HepG2 (cell line): Measurements from ENCODE around the gene BCAS3. TPM values are rescaled to one million over a fixed set of nuclear protein-coding genes. Genes with fewer than 3 reads are reported as not detected.

Experiments used
- ATAC-seq: fragments of 200-7000 bp; cut with Tn5 transposase; 3 replicates; pipeline ENCODE4 v1.9.1; 2020; ENCODE audit warnings: mild to moderate bottlenecking, moderate library complexity
- BruUV-seq: library from RNA; stranded (reverse); fragments of 400-500 nt; replicated peaks from 2 replicates; lab custom pipeline; 2021; lab: Mats Ljungman, UMichigan
- CTCF ChIA-PET: fragments of 300-600 bp; formaldehyde crosslinking; extraction: SDS; loops from one replicate; lab custom pipeline; 2021; ENCODE audit warnings: low total read pairs, inconsistent platforms, low intra/inter-chr PET ratio; lab: Yijun Ruan, JAX
- POLR2A ChIA-PET: fragments of 350-600 bp; sonication (Branson Sonifier 250); formaldehyde crosslinking; loops from one replicate; lab custom pipeline; 2020; ENCODE audit warnings: antibody characterized with exemption, inconsistent platforms; lab: Yijun Ruan, JAX
- DNase-seq: peaks from one replicate; pipeline ENCODE4 v3.0.0-alpha.2; 2015; ENCODE audit warnings: low spot score
- FAIRE-seq: peaks from 3 replicates; lab custom pipeline; 2011; peaks lifted over from hg19 to GRCh38; lab: Jason Lieb, UNC
- H2AFZ ChIP-seq: one replicate; pipeline ENCODE4 v1.6.1; 2011; ENCODE audit warnings: low read length, inconsistent platforms
- H3K27ac ChIP-seq: fragments of 300-600 bp; 3 replicates; pipeline ENCODE4 v1.8.0; 2011; ENCODE audit warnings: mixed run types, mild to moderate bottlenecking, mixed read lengths, low read length, inconsistent platforms; ENCODE audit not compliant: insufficient read depth; ENCODE audit errors: extremely low read length
- H3K27me3 ChIP-seq, 2 experiments: fragments of 200-600 bp in 1 of 2; 2 replicates in 1 of 2; 3 replicates in 1 of 2; pipeline versions ENCODE4 v1.6.0 to v1.8.0; 2011; ENCODE audit warnings: low read length in 2 of 2, mild to moderate bottlenecking in 2 of 2, moderate library complexity in 2 of 2, inconsistent platforms in 1 of 2; ENCODE audit not compliant: insufficient read depth in 2 of 2, control insufficient read depth in 1 of 2
- H3K36me3 ChIP-seq, 2 experiments: fragments of 200-600 bp in 1 of 2; replicated peaks in 1 of 2; 2 replicates in 1 of 2; 3 replicates in 1 of 2; pipeline versions ENCODE4 v1.5.1 to v1.8.0; 2011; ENCODE audit warnings: low read length in 2 of 2, inconsistent platforms in 1 of 2; ENCODE audit not compliant: insufficient read depth in 2 of 2, control insufficient read depth in 1 of 2
- H3K4me1 ChIP-seq: 2 replicates; pipeline ENCODE4 v1.5.1; 2012; ENCODE audit warnings: low read length, inconsistent platforms; ENCODE audit not compliant: insufficient read depth
- H3K4me2 ChIP-seq: 2 replicates; pipeline ENCODE4 v1.6.0; 2011; ENCODE audit warnings: low read depth, low read length, inconsistent platforms
- H3K4me3 ChIP-seq, 3 experiments: fragments of 200-600 bp in 1 of 3; sonication (generic), shearing (Covaris generic) in 1 of 3; replicated peaks in 1 of 3; 2 replicates each; pipeline ENCODE4 v1.5.1; 2011 to 2016; ENCODE audit warnings: low read length in 3 of 3, inconsistent platforms in 2 of 3, low read depth in 2 of 3, mild to moderate bottlenecking in 2 of 3, control low read depth in 1 of 3, mixed read lengths in 1 of 3; ENCODE audit not compliant: insufficient read depth in 1 of 3
- H3K79me2 ChIP-seq: one replicate; pipeline ENCODE4 v1.6.1; 2011; ENCODE audit warnings: low read length, inconsistent platforms; ENCODE audit not compliant: insufficient read depth
- H3K9ac ChIP-seq: 2 replicates; pipeline ENCODE4 v1.6.0; 2011; ENCODE audit warnings: mild to moderate bottlenecking, low read depth, low read length, inconsistent platforms; ENCODE audit not compliant: insufficient read depth
- H3K9me3 ChIP-seq: 2 replicates; pipeline ENCODE4 v1.5.1; 2012; ENCODE audit warnings: mild to moderate bottlenecking, low read length
- H4K20me1 ChIP-seq: 2 replicates; pipeline ENCODE4 v1.6.0; 2011; ENCODE audit warnings: inconsistent platforms, mild to moderate bottlenecking, low read length, moderate library complexity; ENCODE audit not compliant: insufficient read depth
- HMG20A ChIP-seq: IDR thresholded peaks from 2 replicates; pipeline ENCODE4 v1.6.1; 2016; ENCODE audit warnings: borderline replicate concordance
- HNF1A ChIP-seq, 2 experiments: sonication (generic) in 1 of 2; formaldehyde crosslinking in 1 of 2; IDR thresholded peaks; 2 replicates each; pipeline versions ENCODE4 v1.4.0 to v1.6.1; 2016 to 2020; ENCODE audit warnings: borderline replicate concordance in 1 of 2, low read depth in 1 of 2, mild to moderate bottlenecking in 1 of 2, missing genetic modification reagents in 1 of 2
- MTF2 ChIP-seq: sonication (generic); formaldehyde crosslinking; IDR thresholded peaks from 2 replicates; pipeline ENCODE4 v1.5.0; 2020; ENCODE audit warnings: missing genetic modification reagents, borderline replicate concordance
- NR3C1 ChIP-seq: sonication (generic); formaldehyde crosslinking; IDR thresholded peaks from 2 replicates; pipeline ENCODE4 v1.4.0; 2020; ENCODE audit warnings: missing genetic modification reagents
- RBAK ChIP-seq: sonication (generic); formaldehyde crosslinking; IDR thresholded peaks from 2 replicates; pipeline ENCODE4 v1.5.1; 2020; ENCODE audit warnings: mild to moderate bottlenecking, missing genetic modification reagents
- ZNF34 ChIP-seq: sonication (generic); formaldehyde crosslinking; IDR thresholded peaks from 2 replicates; pipeline ENCODE4 v1.4.0; 2020; ENCODE audit warnings: mild to moderate bottlenecking, missing genetic modification reagents, borderline replicate concordance
- ZNF83 ChIP-seq: sonication (generic); formaldehyde crosslinking; IDR thresholded peaks from 2 replicates; pipeline ENCODE4 v1.4.0; 2020; ENCODE audit warnings: missing genetic modification reagents, mild to moderate bottlenecking, borderline replicate concordance
- ZSCAN30 ChIP-seq: sonication (generic); formaldehyde crosslinking; IDR thresholded peaks from 2 replicates; pipeline ENCODE4 v1.5.0; 2020; ENCODE audit warnings: mild to moderate bottlenecking, missing genetic modification reagents
- WGBS: methylation state at CpG from one replicate; pipeline ENCODE4 v1.1.6; 2017; ENCODE audit warnings: low lambda C conversion rate; 5-methylcytosine and 5-hydroxymethylcytosine counted together
- in situ Hi-C: cut with HindIII; loops from 2 replicates; pipeline ENCODE4 v1.10.0; 2017; ENCODE audit warnings: low pct_unique_long_range_greater_than_20kb; ENCODE audit not compliant: extremely low pct_ligation_motif_present
- intact Hi-C: fragments of 100-400 bp; cut with micrococcal nuclease; formaldehyde crosslinking; loops from one replicate; pipeline ENCODE4 v1.10.0; 2022; ENCODE audit not compliant: unreplicated experiment
- polyA plus RNA-seq, 8 experiments: library from polyadenylated mRNA; depleted of rRNA in 3 of 8; stranded (reverse) in 7 of 8; unstranded in 1 of 8; fragments of >200 nt; fragmentation: Illumina TruSeq in 4 of 8; extraction: Trizol in 4 of 8; gene quantifications; 2 replicates each; pipeline versions ENCODE4 v1.2.1 to v1.2.3, GENCODE V29; 2011 to 2016; ENCODE audit warnings: low read depth in 4 of 8, missing spikeins in 1 of 8, mixed read lengths in 1 of 8; ENCODE audit not compliant: insufficient read depth in 1 of 8
- total RNA-seq, 5 experiments: library from RNA; depleted of rRNA; stranded (reverse); fragments of >200 nt; fragmentation: Illumina TruSeq; extraction: Trizol; gene quantifications; 2 replicates each; pipeline ENCODE4 v1.2.3, GENCODE V29; 2016; ENCODE audit warnings: low read depth in 1 of 5
- TF ChIP-seq, protein P1 (sequence below): sonication (generic); formaldehyde crosslinking; IDR thresholded peaks from 2 replicates; pipeline ENCODE4 v1.4.0; 2020; ENCODE audit warnings: missing genetic modification reagents, borderline replicate concordance
- TF ChIP-seq, protein P2 (sequence below): sonication (generic); formaldehyde crosslinking; IDR thresholded peaks from 2 replicates; pipeline ENCODE4 v1.5.0; 2020; ENCODE audit warnings: missing genetic modification reagents, mild to moderate bottlenecking, borderline replicate concordance

The BCAS3 gene
- total and polyA plus RNA-seq, 2 of the 13 experiments (the other 11 are each of a cell fraction or from before 2014, with no cell fraction given): 10.7 to 11.2 TPM

- H3K27ac ChIP-seq: no peak overlapping the region
- POLR2A ChIA-PET: no interaction called here
- H3K9ac ChIP-seq: no peak overlapping the region
- ATAC-seq: no peak
- 43% methylated on average over 3 of the region's 3 CpGs for WGBS
- CTCF ChIA-PET: no interaction called here
- no peak overlapping the region for H3K4me3 ChIP-seq
- H3K4me1 ChIP-seq: no peaks in the 10 kb centered on the region
- in situ Hi-C loops: no loop called here
- no peak overlapping the region for H3K4me2 ChIP-seq
- peak; percentile 56 for FAIRE-seq
- no TSS peak for BruUV-seq
- no peak overlapping the region for H2AFZ ChIP-seq
- H4K20me1 ChIP-seq: no peaks in the 10 kb centered on the region
- no peaks in the 10 kb centered on the region for H3K36me3 ChIP-seq
- intact Hi-C loops: no loop called here
- no peak for DNase-seq
- no peaks in the 10 kb centered on the region for H3K79me2 ChIP-seq
- H3K9me3 ChIP-seq: no peaks in the 10 kb centered on the region
- H3K27me3 ChIP-seq: no peaks in the 10 kb centered on the region
- TF ChIP-seq ZNF34 (CRISPR knock-in tag) (no peak), ZNF83 (CRISPR knock-in tag) (no peak), HMG20A (CRISPR knock-in tag) (no peak), NR3C1 (CRISPR knock-in tag) (no peak), ZSCAN30 (CRISPR knock-in tag) (no peak), RBAK (CRISPR knock-in tag) (no peak), MTF2 (no peak), HNF1A (IDR thresholded peaks at IDR 0.05; ENCODE audit: low read depth) (no peak), HNF1A (CRISPR knock-in tag; IDR thresholded peaks at IDR 0.05; ENCODE audit: borderline replicate concordance) (no peak)
- TF ChIP-seq, protein P1, sequence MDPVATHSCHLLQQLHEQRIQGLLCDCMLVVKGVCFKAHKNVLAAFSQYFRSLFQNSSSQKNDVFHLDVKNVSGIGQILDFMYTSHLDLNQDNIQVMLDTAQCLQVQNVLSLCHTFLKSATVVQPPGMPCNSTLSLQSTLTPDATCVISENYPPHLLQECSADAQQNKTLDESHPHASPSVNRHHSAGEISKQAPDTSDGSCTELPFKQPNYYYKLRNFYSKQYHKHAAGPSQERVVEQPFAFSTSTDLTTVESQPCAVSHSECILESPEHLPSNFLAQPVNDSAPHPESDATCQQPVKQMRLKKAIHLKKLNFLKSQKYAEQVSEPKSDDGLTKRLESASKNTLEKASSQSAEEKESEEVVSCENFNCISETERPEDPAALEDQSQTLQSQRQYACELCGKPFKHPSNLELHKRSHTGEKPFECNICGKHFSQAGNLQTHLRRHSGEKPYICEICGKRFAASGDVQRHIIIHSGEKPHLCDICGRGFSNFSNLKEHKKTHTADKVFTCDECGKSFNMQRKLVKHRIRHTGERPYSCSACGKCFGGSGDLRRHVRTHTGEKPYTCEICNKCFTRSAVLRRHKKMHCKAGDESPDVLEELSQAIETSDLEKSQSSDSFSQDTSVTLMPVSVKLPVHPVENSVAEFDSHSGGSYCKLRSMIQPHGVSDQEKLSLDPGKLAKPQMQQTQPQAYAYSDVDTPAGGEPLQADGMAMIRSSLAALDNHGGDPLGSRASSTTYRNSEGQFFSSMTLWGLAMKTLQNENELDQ (CRISPR knock-in tag): no peak
- TF ChIP-seq, protein P2, sequence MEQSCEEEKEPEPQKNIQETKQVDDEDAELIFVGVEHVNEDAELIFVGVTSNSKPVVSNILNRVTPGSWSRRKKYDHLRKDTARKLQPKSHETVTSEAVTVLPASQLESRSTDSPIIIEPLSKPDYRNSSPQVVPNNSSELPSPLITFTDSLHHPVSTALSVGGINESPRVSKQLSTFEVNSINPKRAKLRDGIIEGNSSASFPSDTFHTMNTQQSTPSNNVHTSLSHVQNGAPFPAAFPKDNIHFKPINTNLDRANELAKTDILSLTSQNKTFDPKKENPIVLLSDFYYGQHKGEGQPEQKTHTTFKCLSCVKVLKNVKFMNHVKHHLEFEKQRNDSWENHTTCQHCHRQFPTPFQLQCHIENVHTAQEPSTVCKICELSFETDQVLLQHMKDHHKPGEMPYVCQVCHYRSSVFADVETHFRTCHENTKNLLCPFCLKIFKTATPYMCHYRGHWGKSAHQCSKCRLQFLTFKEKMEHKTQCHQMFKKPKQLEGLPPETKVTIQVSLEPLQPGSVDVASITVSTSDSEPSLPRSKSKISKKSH (CRISPR knock-in tag): no peak
These were observed 370.9 kb downstream of the BCAS3 start for GRCh38 chr17:61048376-61049106.
